ENCODE results near the gene SHROOM4.

The SHROOM4 gene

GRCh38 chrX:50814701-50815100, 707 bp upstream of the SHROOM4 start:
- TF ChIP-seq, protein P1, sequence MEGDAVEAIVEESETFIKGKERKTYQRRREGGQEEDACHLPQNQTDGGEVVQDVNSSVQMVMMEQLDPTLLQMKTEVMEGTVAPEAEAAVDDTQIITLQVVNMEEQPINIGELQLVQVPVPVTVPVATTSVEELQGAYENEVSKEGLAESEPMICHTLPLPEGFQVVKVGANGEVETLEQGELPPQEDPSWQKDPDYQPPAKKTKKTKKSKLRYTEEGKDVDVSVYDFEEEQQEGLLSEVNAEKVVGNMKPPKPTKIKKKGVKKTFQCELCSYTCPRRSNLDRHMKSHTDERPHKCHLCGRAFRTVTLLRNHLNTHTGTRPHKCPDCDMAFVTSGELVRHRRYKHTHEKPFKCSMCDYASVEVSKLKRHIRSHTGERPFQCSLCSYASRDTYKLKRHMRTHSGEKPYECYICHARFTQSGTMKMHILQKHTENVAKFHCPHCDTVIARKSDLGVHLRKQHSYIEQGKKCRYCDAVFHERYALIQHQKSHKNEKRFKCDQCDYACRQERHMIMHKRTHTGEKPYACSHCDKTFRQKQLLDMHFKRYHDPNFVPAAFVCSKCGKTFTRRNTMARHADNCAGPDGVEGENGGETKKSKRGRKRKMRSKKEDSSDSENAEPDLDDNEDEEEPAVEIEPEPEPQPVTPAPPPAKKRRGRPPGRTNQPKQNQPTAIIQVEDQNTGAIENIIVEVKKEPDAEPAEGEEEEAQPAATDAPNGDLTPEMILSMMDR (IDR thresholded peaks at IDR 0.05; ENCODE audit: low read depth, low read length, missing control alignments) = no peak
- no peak overlapping the region for H3K4me3 ChIP-seq (ENCODE audit: low read depth, low read length)
- no peak for DNase-seq (ENCODE audit: low read depth)

DNA sequence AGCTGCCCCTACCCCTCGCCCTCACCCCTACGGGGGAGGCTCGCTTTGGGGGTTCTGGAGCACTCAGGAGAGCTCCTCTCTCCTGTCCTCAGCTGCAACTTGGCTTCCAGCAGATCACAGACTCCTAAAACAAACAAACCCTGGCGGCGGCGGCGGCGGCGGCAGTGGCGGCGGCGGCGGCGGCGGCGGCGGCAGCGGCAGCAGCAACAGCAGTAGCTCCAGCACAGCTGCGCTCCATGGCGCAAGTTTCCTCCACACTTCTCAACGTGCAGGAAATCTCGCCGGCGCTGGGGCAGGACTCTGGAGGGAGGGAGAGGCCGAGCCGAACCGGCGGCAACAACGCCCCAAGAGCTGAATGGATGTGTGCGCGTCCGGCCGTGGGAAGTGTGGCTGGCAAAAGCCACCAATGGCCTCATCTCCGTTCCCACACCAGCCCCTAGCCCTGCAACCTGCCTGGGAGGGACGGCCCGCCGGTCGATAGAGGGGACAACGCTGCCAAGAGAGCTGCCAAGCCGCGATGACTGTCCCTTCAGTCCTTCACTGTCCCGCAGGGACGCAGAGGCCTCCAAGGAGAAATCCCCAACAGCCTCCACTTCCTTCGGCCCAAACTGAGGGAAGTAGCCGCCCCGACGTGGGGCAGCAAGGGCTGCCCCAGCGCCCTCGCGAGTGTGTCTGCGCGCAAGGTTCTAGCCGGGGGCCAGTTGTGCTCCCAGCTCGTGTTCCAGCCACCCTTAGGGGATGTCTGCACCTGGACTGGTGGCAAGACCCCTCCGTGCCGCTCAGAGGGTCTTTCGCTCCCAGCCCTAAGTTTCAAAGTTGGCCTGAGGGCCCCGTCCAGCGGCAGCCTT, 775 bp downstream of the SHROOM4 start:
- no peak for DNase-seq (ENCODE audit: low read depth)
- TF ChIP-seq, protein P1 (IDR thresholded peaks at IDR 0.05; ENCODE audit: low read depth, low read length, missing control alignments) = no peak
- no peak overlapping the region for H3K4me3 ChIP-seq (ENCODE audit: low read depth, low read length)

DNA sequence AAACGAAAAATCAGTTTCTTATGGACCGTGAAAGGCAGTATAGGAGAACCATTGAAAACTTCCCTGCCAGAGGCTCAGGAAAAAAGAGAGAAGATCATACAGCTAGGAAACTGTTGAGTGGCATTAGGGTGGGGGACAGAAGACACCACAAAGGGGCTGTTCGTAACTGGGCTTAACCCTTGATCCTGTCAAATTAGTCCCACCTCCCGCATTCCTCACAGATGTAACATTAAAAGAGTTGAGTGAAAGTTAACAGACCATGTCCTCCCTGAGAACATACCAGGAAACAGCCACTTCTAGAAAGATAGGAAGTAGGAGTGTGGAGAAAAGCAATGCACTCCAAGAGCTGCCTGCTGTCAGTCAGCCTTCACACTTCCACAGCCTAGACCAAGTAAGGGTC, 8.7 kb downstream of the SHROOM4 start:
- TF ChIP-seq, protein P1 (IDR thresholded peaks at IDR 0.05; ENCODE audit: low read depth, low read length, missing control alignments) = no peak
- no peak for DNase-seq (ENCODE audit: low read depth)
- H3K4me3 ChIP-seq (ENCODE audit: low read depth, low read length) = no peak overlapping the region

- no peak overlapping the region for H3K4me3 ChIP-seq (ENCODE audit: low read depth, low read length)
- no peak for DNase-seq (ENCODE audit: low read depth)
- TF ChIP-seq, protein P1 (IDR thresholded peaks at IDR 0.05; ENCODE audit: low read depth, low read length, missing control alignments) = no peak
These were observed 12.9 kb downstream of the SHROOM4 start for GRCh38 chrX:50801135-50801534.

DNA sequence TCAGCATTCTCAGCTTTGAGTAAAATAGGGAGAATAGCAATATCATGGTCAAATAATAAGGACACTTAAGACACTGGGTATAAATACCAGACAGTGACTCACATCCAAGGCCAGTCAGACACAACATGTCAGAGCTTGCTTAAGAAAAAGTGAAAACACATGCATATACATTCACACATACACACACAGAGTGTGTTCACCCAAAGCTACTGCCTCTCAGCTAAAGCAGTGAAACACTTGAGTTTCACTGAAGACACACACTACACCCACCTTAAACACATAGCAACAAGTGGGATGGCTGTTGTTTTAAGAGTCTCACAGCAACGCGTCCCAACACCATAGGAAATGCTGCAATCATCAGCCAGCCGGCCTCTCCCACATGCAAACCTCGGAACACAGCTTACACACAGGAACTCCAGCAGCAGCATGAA, 14.4 kb downstream of the SHROOM4 start:
- no peak overlapping the region for H3K4me3 ChIP-seq (ENCODE audit: low read depth, low read length)
- TF ChIP-seq, protein P1 (IDR thresholded peaks at IDR 0.05; ENCODE audit: low read depth, low read length, missing control alignments) = no peak
- DNase-seq (ENCODE audit: low read depth) = no peak

DNA sequence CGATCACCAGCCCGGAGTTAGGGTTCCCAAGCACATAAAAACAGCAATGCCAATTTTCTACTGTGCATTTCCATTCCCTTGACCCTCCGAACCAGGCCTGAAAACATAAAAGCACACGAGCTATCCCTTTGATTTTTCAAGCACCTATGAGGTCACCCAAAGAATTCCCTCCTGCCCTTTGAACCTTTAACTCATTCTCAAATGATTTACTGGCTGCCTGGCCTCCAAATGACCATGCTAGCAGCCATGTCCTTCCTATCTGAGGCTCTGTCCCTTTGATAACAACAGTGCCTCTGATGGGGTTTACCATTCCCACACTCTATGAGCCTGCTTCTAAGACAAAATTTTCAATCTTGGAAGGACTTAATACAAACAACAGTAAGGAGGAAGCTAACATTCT, 15.2 kb downstream of the SHROOM4 start:
- TF ChIP-seq, protein P1 (IDR thresholded peaks at IDR 0.05; ENCODE audit: low read depth, low read length, missing control alignments) = no peak
- DNase-seq (ENCODE audit: low read depth) = no peak
- no peak overlapping the region for H3K4me3 ChIP-seq (ENCODE audit: low read depth, low read length)

GRCh38 chrX:50787099-50787498, 26.9 kb downstream of the SHROOM4 start:
- TF ChIP-seq, protein P1 (IDR thresholded peaks at IDR 0.05; ENCODE audit: low read depth, low read length, missing control alignments) = no peak
- H3K4me3 ChIP-seq (ENCODE audit: low read depth, low read length) = no peak overlapping the region
- no peak for DNase-seq (ENCODE audit: low read depth)
